H1 (cell line): ENCODE measurements around the gene MTPN. TPM values are rescaled to one million over a fixed set of nuclear protein-coding genes. Genes with fewer than 3 reads are reported as not detected.

Experiments used
- CTCF ChIA-PET: fragments of 300-600 bp; sonication (Branson Sonifier 250); formaldehyde crosslinking; loops from one replicate; lab custom pipeline; 2021; ENCODE audit not compliant: partially characterized antibody; lab: Charles Lee
- POLR2A ChIA-PET: fragments of 300-600 bp; sonication (Branson Sonifier 250); formaldehyde crosslinking; loops from one replicate; lab custom pipeline; 2021; ENCODE audit warnings: inconsistent platforms; ENCODE audit not compliant: partially characterized antibody; lab: Charles Lee
- DNase-seq, 2 experiments: peaks; one replicate each; pipeline versions ENCODE4 v3.0.0 to v3.0.0-alpha.2; 2010 to 2022; ENCODE audit warnings: low spot score in 2 of 2, low read depth in 1 of 2, mixed read lengths in 1 of 2
- FAIRE-seq: peaks from 2 replicates; lab custom pipeline; 2011; peaks lifted over from hg19 to GRCh38; lab: Jason Lieb, UNC
- H2AFZ ChIP-seq: 2 replicates; pipeline ENCODE4 v1.8.1; 2012; ENCODE audit warnings: low read length, inconsistent platforms
- H2AK5ac ChIP-seq: 2 replicates; pipeline ENCODE4 v1.6.1; 2013; ENCODE audit warnings: low read depth, low read length
- H2BK120ac ChIP-seq: replicated peaks from 2 replicates; pipeline ENCODE3; 2013; ENCODE audit warnings: low read depth, low read length, inconsistent platforms
- H2BK12ac ChIP-seq: 2 replicates; pipeline ENCODE4 v1.6.1; 2013; ENCODE audit warnings: low read depth, low read length
- H2BK15ac ChIP-seq: 2 replicates; pipeline ENCODE4 v1.6.1; 2013; ENCODE audit warnings: low read length
- H2BK20ac ChIP-seq: 2 replicates; pipeline ENCODE4 v1.6.1; 2013; ENCODE audit warnings: low read length
- H2BK5ac ChIP-seq: 2 replicates; pipeline ENCODE4 v1.6.1; 2013; ENCODE audit warnings: low read depth, low read length
- H3K14ac ChIP-seq: 2 replicates; pipeline ENCODE4 v1.6.1; 2013; ENCODE audit warnings: inconsistent platforms; ENCODE audit not compliant: insufficient read length
- H3K18ac ChIP-seq: 2 replicates; pipeline ENCODE4 v1.6.1; 2013; ENCODE audit warnings: low read length; ENCODE audit errors: extremely low read depth
- H3K23ac ChIP-seq: 2 replicates; pipeline ENCODE4 v1.6.1; 2013; ENCODE audit warnings: inconsistent platforms; ENCODE audit not compliant: insufficient read length
- H3K23me2 ChIP-seq: 2 replicates; pipeline ENCODE4 v1.6.1; 2013; ENCODE audit warnings: low read depth, low read length
- H3K27ac ChIP-seq: 2 replicates; pipeline ENCODE4 v1.6.1; 2011; ENCODE audit warnings: low read depth, low read length, inconsistent platforms
- H3K27me3 ChIP-seq, 4 experiments: replicated peaks in 1 of 4; 1 replicate in 1 of 4; 2 replicates in 3 of 4; pipeline versions ENCODE4 v1.6.1 to v1.8.1; 2011 to 2013; ENCODE audit warnings: low read length in 3 of 4, mild to moderate bottlenecking in 3 of 4, inconsistent platforms in 2 of 4, mixed read lengths in 2 of 4, moderate library complexity in 1 of 4; ENCODE audit not compliant: control insufficient read depth in 3 of 4, insufficient read depth in 3 of 4; ENCODE audit errors: extremely low read depth in 1 of 4
- H3K36me3 ChIP-seq, 4 experiments: 2 replicates each; pipeline versions ENCODE4 v1.6.1 to v1.8.1; 2011 to 2013; ENCODE audit warnings: mild to moderate bottlenecking in 4 of 4, low read length in 3 of 4, moderate library complexity in 2 of 4, control low read depth in 1 of 4, inconsistent platforms in 1 of 4; ENCODE audit not compliant: insufficient read depth in 4 of 4, control insufficient read depth in 2 of 4
- H3K4ac ChIP-seq: replicated peaks from 2 replicates; pipeline ENCODE3; 2013; ENCODE audit warnings: low read length, low read depth, mixed read lengths, inconsistent platforms; ENCODE audit not compliant: insufficient read length
- H3K4me1 ChIP-seq, 4 experiments: replicated peaks in 1 of 4; 1 replicate in 1 of 4; 2 replicates in 3 of 4; pipeline versions ENCODE4 v1.6.1 to v1.8.1; 2011 to 2013; ENCODE audit warnings: low read length in 3 of 4, inconsistent platforms in 2 of 4, mixed read lengths in 1 of 4; ENCODE audit not compliant: insufficient read depth in 4 of 4, control insufficient read depth in 3 of 4
- H3K4me2 ChIP-seq, 2 experiments: 2 replicates each; pipeline versions ENCODE4 v1.6.1 to v1.8.1; 2011 to 2013; ENCODE audit warnings: low read depth in 2 of 2, low read length in 2 of 2, control low read depth in 1 of 2, inconsistent platforms in 1 of 2, mild to moderate bottlenecking in 1 of 2; ENCODE audit not compliant: insufficient read depth in 1 of 2
- H3K4me3 ChIP-seq, 4 experiments: fragments of 200-600, 300-600 bp in 1 of 4; sonication (generic), shearing (Covaris generic), sonication (Bioruptor Twin) in 1 of 4; 2 replicates each; pipeline versions ENCODE4 v1.5.1 to v1.8.1; 2011 to 2016; ENCODE audit warnings: low read length in 4 of 4, low read depth in 3 of 4, control low read depth in 2 of 4, inconsistent platforms in 2 of 4, mild to moderate bottlenecking in 2 of 4, mixed read lengths in 1 of 4, moderate library complexity in 1 of 4; ENCODE audit not compliant: insufficient read depth in 2 of 4; ENCODE audit errors: extremely low read depth in 1 of 4
- H3K56ac ChIP-seq: replicated peaks from 2 replicates; pipeline ENCODE3; 2013; ENCODE audit warnings: low read depth, mild to moderate bottlenecking, mixed read lengths, low read length, inconsistent platforms; ENCODE audit not compliant: insufficient read length
- H3K79me1 ChIP-seq: 2 replicates; pipeline ENCODE4 v1.6.1; 2013; ENCODE audit warnings: low read depth, low read length, control low read depth
- H3K79me2 ChIP-seq, 2 experiments: 2 replicates each; pipeline versions ENCODE4 v1.6.1 to v1.8.1; 2012 to 2013; ENCODE audit warnings: low read length in 2 of 2, mild to moderate bottlenecking in 2 of 2, inconsistent platforms in 1 of 2; ENCODE audit not compliant: insufficient read depth in 2 of 2, control insufficient read depth in 1 of 2
- H3K9ac ChIP-seq, 4 experiments: replicated peaks in 1 of 4; 1 replicate in 1 of 4; 2 replicates in 3 of 4; pipeline versions ENCODE4 v1.6.1 to v1.8.1; 2011 to 2013; ENCODE audit warnings: low read depth in 3 of 4, low read length in 3 of 4, control low read depth in 2 of 4, mild to moderate bottlenecking in 2 of 4, moderate library complexity in 2 of 4, inconsistent platforms in 1 of 4; ENCODE audit errors: extremely low read depth in 1 of 4
- H3K9me3 ChIP-seq, 2 experiments: 2 replicates each; pipeline versions ENCODE4 v1.6.1 to v1.8.1; 2012 to 2013; ENCODE audit warnings: mild to moderate bottlenecking in 2 of 2, moderate library complexity in 2 of 2, control low read depth in 1 of 2, inconsistent platforms in 1 of 2, low read depth in 1 of 2, low read length in 1 of 2, mixed read lengths in 1 of 2; ENCODE audit not compliant: insufficient read depth in 2 of 2
- H4K20me1 ChIP-seq, 2 experiments: replicated peaks in 1 of 2; 2 replicates each; pipeline versions ENCODE3 to v1.8.1; 2011 to 2013; ENCODE audit warnings: inconsistent platforms in 2 of 2, low read length in 2 of 2, mild to moderate bottlenecking in 1 of 2; ENCODE audit not compliant: insufficient read depth in 2 of 2, control insufficient read depth in 1 of 2
- H4K5ac ChIP-seq: 2 replicates; pipeline ENCODE4 v1.6.1; 2013; ENCODE audit warnings: low read length, low read depth, mixed read lengths, inconsistent platforms; ENCODE audit not compliant: insufficient read length
- H4K8ac ChIP-seq: 2 replicates; pipeline ENCODE4 v1.8.0; 2013; ENCODE audit warnings: mild to moderate bottlenecking, moderate library complexity, low read length, inconsistent platforms; ENCODE audit not compliant: insufficient read depth; ENCODE audit errors: extremely low read depth
- H4K91ac ChIP-seq: replicated peaks from 2 replicates; pipeline ENCODE3; 2013; ENCODE audit warnings: low read length, mixed read lengths, inconsistent platforms; ENCODE audit not compliant: insufficient read length
- CREB1 ChIP-seq: IDR thresholded peaks from 2 replicates; pipeline ENCODE4 v1.6.1; 2012; ENCODE audit warnings: inconsistent platforms
- EGR1 ChIP-seq: IDR thresholded peaks from 2 replicates; pipeline ENCODE4 v1.6.1; 2011; ENCODE audit warnings: low read depth, low read length, borderline replicate concordance
- GABPA ChIP-seq: IDR thresholded peaks from 2 replicates; pipeline ENCODE4 v1.6.1; 2011; ENCODE audit warnings: mild to moderate bottlenecking, low read length, moderate library complexity, borderline replicate concordance; ENCODE audit not compliant: insufficient read depth
- GTF2F1 ChIP-seq: IDR thresholded peaks from 2 replicates; pipeline ENCODE4 v1.6.1; 2012; ENCODE audit warnings: low read depth, low read length, improper control_type of control experiment, borderline replicate concordance
- JUND ChIP-seq: IDR thresholded peaks from 2 replicates; pipeline ENCODE4 v1.6.1; 2011; ENCODE audit warnings: mild to moderate bottlenecking, improper control_type of control experiment, low read length
- KDM4A ChIP-seq: IDR thresholded peaks from one replicate; pipeline ENCODE4 v1.7.1; 2012; ENCODE audit warnings: low read depth, mild to moderate bottlenecking, moderate library complexity, low read length, inconsistent platforms; ENCODE audit not compliant: severe bottlenecking
- RAD21 ChIP-seq, 2 experiments: IDR thresholded peaks in 1 of 2; conservative IDR thresholded peaks in 1 of 2; 2 replicates each; pipeline ENCODE4 v1.6.1; 2011; ENCODE audit warnings: low read depth in 2 of 2, low read length in 2 of 2, improper control_type of control experiment in 1 of 2, inconsistent platforms in 1 of 2, mild to moderate bottlenecking in 1 of 2, moderate library complexity in 1 of 2
- RFX5 ChIP-seq: IDR thresholded peaks from 2 replicates; pipeline ENCODE4 v1.6.1; 2011; ENCODE audit warnings: low read depth, low read length, improper control_type of control experiment, borderline replicate concordance
- SAP30 ChIP-seq: fragments of 300-600 bp; sonication (generic); IDR thresholded peaks from 2 replicates; pipeline ENCODE4 v1.7.1; 2012; ENCODE audit warnings: low read length, moderate library complexity, mild to moderate bottlenecking, inconsistent platforms; ENCODE audit not compliant: insufficient read depth, insufficient replicate concordance
- SRF ChIP-seq: IDR thresholded peaks from 2 replicates; pipeline ENCODE4 v1.6.1; 2011; ENCODE audit warnings: mild to moderate bottlenecking, low read depth, low read length, moderate library complexity
- SUZ12 ChIP-seq: fragments of 200-600 bp; sonication (generic); IDR thresholded peaks from 2 replicates; pipeline ENCODE4 v1.6.1; 2012; ENCODE audit warnings: mild to moderate bottlenecking, inconsistent platforms, low read length, moderate library complexity, mixed read lengths
- TEAD4 ChIP-seq: IDR thresholded peaks from 2 replicates; pipeline ENCODE4 v1.6.1; 2012; ENCODE audit warnings: low read depth, low read length, inconsistent platforms, mixed read lengths
- WGBS, 2 experiments: shearing (Covaris generic) in 1 of 2; methylation state at CpG; one replicate each; pipeline versions ENCODE4 v1.1.6 to v1.1.7; 2013 to 2015; ENCODE audit warnings: low lambda C conversion rate in 2 of 2, mixed read lengths in 2 of 2, inconsistent platforms in 1 of 2, low coverage in 1 of 2, missing lambda C conversion rate in 1 of 2; ENCODE audit not compliant: insufficient replicate concordance in 2 of 2, insufficient coverage in 1 of 2, insufficient read length in 1 of 2; ENCODE audit errors: extremely low coverage in 1 of 2, missing lambda C conversion rate in 1 of 2; 5-methylcytosine and 5-hydroxymethylcytosine counted together
- polyA plus RNA-seq, 7 experiments: library from polyadenylated mRNA; depleted of rRNA in 3 of 7; stranded (reverse) in 5 of 7; unstranded in 2 of 7; fragments of >200 nt in 5 of 7; fragments of 200-250 nt in 2 of 7; gene quantifications; 1 replicate in 5 of 7; 2 replicates in 1 of 7; 4 replicates in 1 of 7; pipeline versions ENCODE4 v1.2.1 to v1.2.3, GENCODE V29; 2011 to 2013; ENCODE audit warnings: missing spikeins in 2 of 7, mixed read lengths in 2 of 7
- total RNA-seq: library from RNA; stranded (reverse); fragmentation: NEBNext Ultra II Directional; extraction: Animal tissue kit (Norgen Biotek cat#: 25700); gene quantifications from 2 replicates; pipeline ENCODE4 v1.2.1, GENCODE V29; 2021
- TF ChIP-seq, protein P1 (sequence below): IDR thresholded peaks from 2 replicates; pipeline ENCODE4 v1.6.1; 2012; ENCODE audit warnings: low read length, inconsistent platforms

MTPN gene
- total and polyA plus RNA-seq, 2 of the 8 experiments (the other 6 are each of a cell fraction or from before 2014, with no cell fraction given) = 33.0 to 101 TPM

DNA sequence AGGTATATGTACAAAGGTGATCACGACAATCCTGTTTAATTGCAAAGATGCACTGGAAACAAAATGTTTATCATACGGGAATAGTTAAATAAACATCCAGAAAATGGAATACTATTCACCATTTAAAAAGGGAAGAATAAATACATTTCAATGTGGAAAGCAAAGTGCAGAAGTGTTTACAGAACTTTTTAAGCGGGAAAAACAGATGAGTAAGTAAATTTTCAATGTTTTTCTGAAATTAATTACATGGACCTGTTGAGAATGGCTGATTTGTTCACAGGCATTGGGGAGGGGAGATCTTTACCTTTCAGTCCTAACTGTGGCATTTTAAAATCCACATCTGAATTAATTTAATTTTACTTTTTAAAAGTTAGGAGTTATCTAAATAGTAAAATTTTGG, 7.1 kb downstream of the MTPN start:
- Histone ChIP-seq H2AK5ac (no peak overlapping the region), H2BK120ac (no peak overlapping the region), H2BK15ac (no peak overlapping the region), H3K4me3 (no peak overlapping the region), H3K27ac (no peak overlapping the region), H3K14ac (no peak overlapping the region), H3K79me2 (peaks cover 4 to 89% of the 10 kb centered on the region in 2 experiments), H3K27me3 (no peaks in the 10 kb centered on the region), H3K4ac (no peak overlapping the region), H2BK20ac (no peak overlapping the region), H3K9me3 (no peaks in the 10 kb centered on the region), H3K23ac (no peak overlapping the region), H3K36me3 (peaks cover 0 to 3% (median 1%) of the 10 kb centered on the region in 4 experiments; a peak in 3 of 8 replicates), H2AFZ (no peak overlapping the region), H3K4me2 (no peak overlapping the region), H4K8ac (no peak overlapping the region), H2BK5ac (no peak overlapping the region), H4K20me1 (peaks cover 4 to 5% of the 10 kb centered on the region in 2 experiments), H4K91ac (no peak overlapping the region), H3K9ac (no peak overlapping the region), H3K79me1 (no peaks in the 10 kb centered on the region), H4K5ac (no peak overlapping the region), H3K4me1 (no peaks in the 10 kb centered on the region), H3K23me2 (no peaks in the 10 kb centered on the region), H3K18ac (no peak overlapping the region), H3K56ac (no peak overlapping the region), H2BK12ac (no peak overlapping the region)
- no peak for FAIRE-seq
- WGBS, 2 experiments = 88% methylated on average over 3 of the region's 3 CpGs; no CpG with 5 or more reads in 1 of the 2 experiments
- DNase-seq = no peak
- ChIA-PET POLR2A (no interaction called here), CTCF (no interaction called here)
- TF ChIP-seq GABPA (no peak), JUND (no peak), TEAD4 (no peak), CREB1 (no peak), RFX5 (no peak), SRF (no peak), SAP30 (no peak), EGR1 (no peak), KDM4A (no peak), SUZ12 (no peak), RAD21 (IDR thresholded peaks at IDR 0.05 in 1 of 2, conservative IDR thresholded peaks at IDR 0.05 in 1 of 2; ENCODE audit: low read depth in 2 of 2, low read length in 2 of 2) (no peak), GTF2F1 (no peak)
- TF ChIP-seq, protein P1, sequence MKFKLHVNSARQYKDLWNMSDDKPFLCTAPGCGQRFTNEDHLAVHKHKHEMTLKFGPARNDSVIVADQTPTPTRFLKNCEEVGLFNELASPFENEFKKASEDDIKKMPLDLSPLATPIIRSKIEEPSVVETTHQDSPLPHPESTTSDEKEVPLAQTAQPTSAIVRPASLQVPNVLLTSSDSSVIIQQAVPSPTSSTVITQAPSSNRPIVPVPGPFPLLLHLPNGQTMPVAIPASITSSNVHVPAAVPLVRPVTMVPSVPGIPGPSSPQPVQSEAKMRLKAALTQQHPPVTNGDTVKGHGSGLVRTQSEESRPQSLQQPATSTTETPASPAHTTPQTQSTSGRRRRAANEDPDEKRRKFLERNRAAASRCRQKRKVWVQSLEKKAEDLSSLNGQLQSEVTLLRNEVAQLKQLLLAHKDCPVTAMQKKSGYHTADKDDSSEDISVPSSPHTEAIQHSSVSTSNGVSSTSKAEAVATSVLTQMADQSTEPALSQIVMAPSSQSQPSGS = no peak
